Breast epithelium (tissue), 4 donors: Measurements from ENCODE around the gene ANKRD2. TPM values are rescaled to one million over a fixed set of nuclear protein-coding genes. Genes with fewer than 3 reads are reported as not detected.
"Not testable (repeated sequence)": the region's sequence is repeated elsewhere in the genome, so short reads cannot be mapped to it uniquely, and the experiment has no call there.

Source experiments
- DNase-seq, 2 donors: peaks; one replicate each; pipeline ENCODE4 v3.0.0-alpha.2; 2019; ENCODE audit warnings: low spot score in 2 of 2
- H3K27ac ChIP-seq, 2 donors: fragments of 200-600 bp; sonication (generic) in 1 of 2; one replicate each; pipeline ENCODE4 v1.5.1; 2016 to 2019; ENCODE audit warnings: mild to moderate bottlenecking in 1 of 2
- H3K27me3 ChIP-seq, 2 donors: fragments of 200-600 bp; sonication (generic) in 1 of 2; one replicate each; pipeline versions ENCODE4 v1.5.1 to v1.6.0; 2017 to 2019; ENCODE audit warnings: control low read depth in 1 of 2, mild to moderate bottlenecking in 1 of 2
- H3K36me3 ChIP-seq: fragments of 200-600 bp; one replicate; pipeline ENCODE4 v1.5.1; 2019
- H3K4me1 ChIP-seq, 2 donors: fragments of 200-600 bp; sonication (generic); one replicate each; pipeline ENCODE4 v1.5.1; 2016 to 2019; ENCODE audit warnings: control low read depth in 1 of 2
- H3K4me3 ChIP-seq, 3 donors: fragments of 200-600 bp; sonication (generic); 1 replicate in 2 of 3; 2 replicates in 1 of 3; pipeline ENCODE4 v1.5.1; 2016 to 2019; ENCODE audit warnings: mild to moderate bottlenecking in 3 of 3, moderate library complexity in 2 of 3
- H3K9me3 ChIP-seq, 2 donors: fragments of 200-600 bp; sonication (generic) in 1 of 2; one replicate each; pipeline ENCODE4 v1.5.1; 2016 to 2019; ENCODE audit warnings: control low read depth in 1 of 2
- POLR2A ChIP-seq: fragments of 450-650 bp; IDR thresholded peaks from one replicate; pipeline ENCODE4 v1.6.1; 2016; ENCODE audit warnings: antibody characterized with exemption, mild to moderate bottlenecking, moderate library complexity
- POLR2AphosphoS5 ChIP-seq, 3 donors: sonication (generic); formaldehyde crosslinking; IDR thresholded peaks; one replicate each; pipeline ENCODE4 v1.6.1; 2017; ENCODE audit warnings: antibody characterized with exemption in 3 of 3
- intact Hi-C: fragments of 100-400 bp; cut with DNase I; formaldehyde crosslinking; loops from one replicate; pipeline ENCODE4 v1.15.1; 2023; ENCODE audit warnings: low total_unique reads
- total RNA-seq, 3 donors: library from RNA; depleted of rRNA; stranded (reverse); fragments of >200 nt; gene quantifications; one replicate each; pipeline ENCODE4 v1.1.0, GENCODE V29; 2016
- TF ChIP-seq, protein P1 (sequence below), 3 donors: fragments of 450-650 bp; IDR thresholded peaks; one replicate each; pipeline ENCODE4 v1.5.1; 2016 to 2017; ENCODE audit warnings: antibody characterized with exemption in 3 of 3, mild to moderate bottlenecking in 3 of 3, moderate library complexity in 3 of 3

The ANKRD2 gene
- total RNA-seq, 3 donors from 2014 or later, result not detected

DNA sequence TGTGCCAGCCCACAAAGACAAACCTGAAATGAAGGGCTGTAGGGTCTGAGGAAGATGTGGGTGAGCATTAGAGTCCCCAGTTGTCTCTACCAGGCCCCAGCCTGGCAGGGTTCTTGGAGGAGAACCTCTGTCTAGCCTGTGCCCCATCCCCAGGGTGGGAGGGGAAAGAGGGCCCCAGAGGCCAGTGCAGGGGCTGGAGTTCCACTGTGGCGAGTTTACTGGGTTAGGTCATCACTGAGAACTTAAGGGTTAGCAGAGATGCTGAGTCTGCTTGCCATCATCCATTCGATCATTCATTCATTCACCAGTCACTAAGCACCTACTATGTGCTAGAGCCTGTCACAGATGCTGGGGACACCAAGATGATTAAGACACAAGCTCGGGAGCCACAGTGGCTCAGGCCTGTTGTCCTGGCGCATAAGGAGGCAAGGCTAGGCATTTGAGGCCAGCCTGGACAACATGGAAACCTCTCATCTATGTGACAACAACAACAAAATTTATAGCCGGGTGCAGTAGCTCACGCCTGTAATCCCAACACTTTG lies 2.6 kb downstream of the ANKRD2 start:
- Histone ChIP-seq H3K27me3 (no peaks in the 10 kb centered on the region), H3K36me3 (no peaks in the 10 kb centered on the region), H3K4me1 (no peaks in the 10 kb centered on the region), H3K4me3 (no peak overlapping the region), H3K27ac (peak overlapping the region; percentile 60 to 80), H3K9me3 (no peaks in the 10 kb centered on the region)
- TF ChIP-seq POLR2A (no peak), POLR2AphosphoS5 (IDR thresholded peaks at IDR 0.05) (no peak)
- TF ChIP-seq, protein P1, sequence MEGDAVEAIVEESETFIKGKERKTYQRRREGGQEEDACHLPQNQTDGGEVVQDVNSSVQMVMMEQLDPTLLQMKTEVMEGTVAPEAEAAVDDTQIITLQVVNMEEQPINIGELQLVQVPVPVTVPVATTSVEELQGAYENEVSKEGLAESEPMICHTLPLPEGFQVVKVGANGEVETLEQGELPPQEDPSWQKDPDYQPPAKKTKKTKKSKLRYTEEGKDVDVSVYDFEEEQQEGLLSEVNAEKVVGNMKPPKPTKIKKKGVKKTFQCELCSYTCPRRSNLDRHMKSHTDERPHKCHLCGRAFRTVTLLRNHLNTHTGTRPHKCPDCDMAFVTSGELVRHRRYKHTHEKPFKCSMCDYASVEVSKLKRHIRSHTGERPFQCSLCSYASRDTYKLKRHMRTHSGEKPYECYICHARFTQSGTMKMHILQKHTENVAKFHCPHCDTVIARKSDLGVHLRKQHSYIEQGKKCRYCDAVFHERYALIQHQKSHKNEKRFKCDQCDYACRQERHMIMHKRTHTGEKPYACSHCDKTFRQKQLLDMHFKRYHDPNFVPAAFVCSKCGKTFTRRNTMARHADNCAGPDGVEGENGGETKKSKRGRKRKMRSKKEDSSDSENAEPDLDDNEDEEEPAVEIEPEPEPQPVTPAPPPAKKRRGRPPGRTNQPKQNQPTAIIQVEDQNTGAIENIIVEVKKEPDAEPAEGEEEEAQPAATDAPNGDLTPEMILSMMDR (IDR thresholded peaks at IDR 0.05), result no peak
- no peak for DNase-seq
- intact Hi-C loops, result no loop called here

DNA sequence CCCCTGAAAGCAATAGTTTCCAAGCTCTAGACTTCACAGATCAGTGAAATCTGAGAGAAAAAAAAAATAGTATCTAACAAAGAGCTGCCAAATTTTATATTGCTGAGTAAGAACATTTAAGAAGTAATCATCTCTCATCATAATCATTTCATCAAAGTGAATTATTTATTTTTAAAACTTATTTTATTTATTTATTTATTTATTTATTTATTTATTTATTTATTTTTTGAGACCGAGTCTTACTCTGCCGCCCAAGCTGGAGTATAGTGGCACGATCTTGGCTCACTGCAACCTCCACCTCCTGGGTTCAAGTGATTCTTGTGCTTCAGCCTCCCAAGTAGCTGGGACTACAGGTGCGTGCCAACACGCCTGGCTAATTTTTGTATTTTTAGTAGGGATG lies 3.9 kb downstream of the ANKRD2 start:
- intact Hi-C loops, H3K27me3 ChIP-seq: not testable (repeated sequence)

DNA sequence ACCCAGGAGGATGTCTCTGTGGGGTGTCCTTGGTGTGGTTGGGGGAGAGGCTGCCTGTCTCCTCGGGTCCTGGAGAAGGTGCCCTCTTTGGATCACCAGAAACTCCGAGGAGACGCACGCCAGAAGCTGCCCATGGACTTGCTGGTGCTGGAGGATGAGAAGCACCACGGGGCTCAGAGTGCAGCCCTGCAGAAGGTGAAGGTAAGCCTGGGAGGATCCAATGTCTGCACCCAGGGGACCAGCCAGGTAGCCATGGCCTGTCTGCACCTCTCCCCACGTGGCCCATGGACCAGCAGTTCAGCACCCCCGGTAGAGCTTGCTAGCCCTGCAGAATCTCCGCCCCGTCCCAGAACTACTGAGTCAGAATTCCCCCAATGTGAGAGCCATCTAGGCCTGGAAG lies 5.1 kb downstream of the ANKRD2 start:
- Histone ChIP-seq H3K9me3 (no peaks in the 10 kb centered on the region), H3K4me3 (no peak overlapping the region), H3K4me1 (no peaks in the 10 kb centered on the region), H3K36me3 (no peaks in the 10 kb centered on the region), H3K27me3 (no peaks in the 10 kb centered on the region), H3K27ac (no peak overlapping the region)
- TF ChIP-seq, protein P1 (IDR thresholded peaks at IDR 0.05), result no peak
- TF ChIP-seq POLR2AphosphoS5 (IDR thresholded peaks at IDR 0.05) (no peak), POLR2A (no peak)
- intact Hi-C loops, result no loop called here
- no peak for DNase-seq

More for the DNA sequence above, 3.9 kb downstream of the ANKRD2 start:
- not testable (repeated sequence) for H3K9me3 ChIP-seq, H3K27ac ChIP-seq, H3K4me1 ChIP-seq, DNase-seq, H3K4me3 ChIP-seq, H3K36me3 ChIP-seq

DNA sequence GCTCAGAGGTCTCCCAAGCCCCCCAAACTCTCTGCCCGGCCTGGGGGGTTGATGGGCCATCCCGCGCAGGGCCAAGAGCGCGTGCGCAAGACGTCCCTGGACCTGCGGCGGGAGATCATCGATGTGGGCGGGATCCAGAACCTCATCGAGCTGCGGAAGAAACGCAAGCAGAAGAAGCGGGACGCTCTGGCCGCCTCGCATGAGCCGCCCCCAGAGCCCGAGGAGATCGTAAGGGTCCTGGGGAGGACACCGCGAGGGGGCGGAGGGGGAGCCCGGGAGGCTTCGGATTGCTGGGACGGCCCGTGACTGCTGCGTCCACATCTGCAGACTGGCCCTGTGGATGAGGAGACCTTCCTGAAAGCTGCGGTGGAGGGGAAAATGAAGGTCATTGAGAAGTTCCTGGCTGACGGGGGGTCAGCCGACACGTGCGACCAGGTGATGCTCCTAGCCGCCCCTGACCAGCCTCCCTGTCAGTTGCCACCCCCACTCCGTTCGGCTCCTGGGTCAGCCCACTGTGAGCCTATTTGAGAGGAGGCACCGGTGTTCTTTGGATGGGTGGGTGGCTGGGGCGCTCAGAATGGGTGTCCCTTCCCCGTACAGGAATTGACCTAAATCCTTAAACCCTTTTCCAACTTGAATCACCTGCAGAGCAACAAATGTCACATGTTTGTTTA lies 5.7 kb downstream of the ANKRD2 start:
- intact Hi-C loops, result no loop called here
- no peak for DNase-seq
- peak overlapping the region in 2 of 3 donors; percentile 26 to 42 for H3K4me3 ChIP-seq
- H3K4me1 ChIP-seq, result no peaks in the 10 kb centered on the region
- no peaks in the 10 kb centered on the region for H3K9me3 ChIP-seq
- H3K27me3 ChIP-seq, result no peaks in the 10 kb centered on the region
- H3K27ac ChIP-seq, result no peak overlapping the region
- H3K36me3 ChIP-seq, result no peaks in the 10 kb centered on the region
- TF ChIP-seq, protein P1 (IDR thresholded peaks at IDR 0.05), result no peak
- TF ChIP-seq POLR2A (no peak), POLR2AphosphoS5 (IDR thresholded peaks at IDR 0.05) (no peak)

DNA sequence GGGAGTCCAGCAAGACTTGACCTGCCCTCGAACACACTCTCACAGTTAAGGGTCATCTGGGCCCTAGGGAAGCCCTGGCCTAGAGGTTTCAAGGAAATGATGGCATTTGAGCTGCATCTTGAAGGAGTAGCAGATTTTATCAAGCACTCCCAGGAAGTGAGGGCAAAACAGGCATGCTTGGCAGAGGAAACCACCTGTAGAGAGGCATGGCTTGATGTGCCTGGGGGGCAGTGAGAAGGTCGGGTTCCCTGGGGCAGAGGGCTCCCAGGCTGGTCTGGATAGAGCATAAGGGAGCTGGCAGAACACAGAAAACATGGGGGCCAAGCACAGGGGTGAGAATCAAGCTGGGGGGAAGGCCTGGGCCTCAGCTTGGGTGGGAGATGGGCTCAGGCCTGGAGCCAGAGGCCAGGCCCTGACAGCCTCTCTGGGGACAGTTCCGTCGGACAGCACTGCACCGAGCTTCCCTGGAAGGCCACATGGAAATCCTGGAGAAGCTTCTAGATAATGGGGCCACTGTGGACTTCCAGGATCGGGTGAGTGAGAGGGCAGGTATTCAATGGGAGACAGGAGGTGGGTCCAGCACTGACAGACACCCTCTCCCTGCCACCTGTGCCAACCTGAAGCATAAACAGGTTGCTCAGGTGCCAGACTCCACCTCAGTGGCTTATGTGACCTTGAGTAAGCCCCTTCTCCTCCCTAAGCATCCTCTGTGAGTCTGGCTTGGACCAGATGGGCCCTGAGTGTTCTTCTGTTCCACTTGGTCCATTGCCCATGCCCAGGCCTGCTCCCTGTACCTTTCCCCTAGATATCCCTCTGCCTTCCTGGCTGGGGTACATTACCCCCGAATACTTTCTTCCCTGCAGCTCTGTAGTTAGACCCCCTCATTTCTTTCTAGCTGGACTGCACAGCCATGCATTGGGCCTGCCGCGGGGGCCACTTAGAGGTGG lies 8.1 kb downstream of the ANKRD2 start:
- TF ChIP-seq, protein P1 (IDR thresholded peaks at IDR 0.05), result no peak
- TF ChIP-seq POLR2A (no peak), POLR2AphosphoS5 (IDR thresholded peaks at IDR 0.05) (no peak)
- Histone ChIP-seq H3K36me3 (no peaks in the 10 kb centered on the region), H3K27me3 (no peaks in the 10 kb centered on the region), H3K4me3 (no peak overlapping the region), H3K27ac (no peak overlapping the region), H3K4me1 (no peaks in the 10 kb centered on the region), H3K9me3 (no peaks in the 10 kb centered on the region)
- no peak for DNase-seq
- intact Hi-C loops, result no loop called here
